ENCODE data around the gene CDH11.

DNA sequence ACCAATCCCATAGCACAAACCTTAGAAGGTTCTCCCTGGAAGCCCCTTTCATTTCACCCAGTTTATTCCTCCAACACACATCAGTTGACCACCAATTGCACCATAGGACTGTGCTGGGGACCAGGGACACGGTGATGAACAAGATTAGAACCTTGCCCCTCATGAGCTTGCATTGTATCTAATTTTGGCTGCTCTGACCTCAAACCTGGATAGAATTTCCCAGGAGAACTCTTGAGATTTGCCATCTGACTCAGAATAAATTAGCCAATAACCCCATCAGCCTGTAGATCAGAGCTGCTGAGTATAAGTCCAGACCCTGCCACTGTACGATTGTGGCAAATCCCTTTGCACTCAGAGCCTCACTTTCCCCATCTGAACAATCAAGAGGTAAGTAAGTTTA lies 52.1 kb downstream of the CDH11 start:
- TF ChIP-seq CTCF (IDR thresholded peaks at IDR 0.05) (no peak), POLR2A (IDR thresholded peaks at IDR 0.05) (no peak), EP300 (IDR thresholded peaks at IDR 0.05) (no peak)

Measured in stomach (tissue), 4 donors.